ENCODE measurements around the gene VAV2. TPM values are rescaled to one million over a fixed set of nuclear protein-coding genes. Genes with fewer than 3 reads are reported as not detected.

Gene VAV2
- total and polyA plus RNA-seq, 9 of the 15 experiments (the other 6 are each of a cell fraction or from before 2014, with no cell fraction given), result 0.01 to 2.7 (median 1.0) TPM; not detected in 1

DNA sequence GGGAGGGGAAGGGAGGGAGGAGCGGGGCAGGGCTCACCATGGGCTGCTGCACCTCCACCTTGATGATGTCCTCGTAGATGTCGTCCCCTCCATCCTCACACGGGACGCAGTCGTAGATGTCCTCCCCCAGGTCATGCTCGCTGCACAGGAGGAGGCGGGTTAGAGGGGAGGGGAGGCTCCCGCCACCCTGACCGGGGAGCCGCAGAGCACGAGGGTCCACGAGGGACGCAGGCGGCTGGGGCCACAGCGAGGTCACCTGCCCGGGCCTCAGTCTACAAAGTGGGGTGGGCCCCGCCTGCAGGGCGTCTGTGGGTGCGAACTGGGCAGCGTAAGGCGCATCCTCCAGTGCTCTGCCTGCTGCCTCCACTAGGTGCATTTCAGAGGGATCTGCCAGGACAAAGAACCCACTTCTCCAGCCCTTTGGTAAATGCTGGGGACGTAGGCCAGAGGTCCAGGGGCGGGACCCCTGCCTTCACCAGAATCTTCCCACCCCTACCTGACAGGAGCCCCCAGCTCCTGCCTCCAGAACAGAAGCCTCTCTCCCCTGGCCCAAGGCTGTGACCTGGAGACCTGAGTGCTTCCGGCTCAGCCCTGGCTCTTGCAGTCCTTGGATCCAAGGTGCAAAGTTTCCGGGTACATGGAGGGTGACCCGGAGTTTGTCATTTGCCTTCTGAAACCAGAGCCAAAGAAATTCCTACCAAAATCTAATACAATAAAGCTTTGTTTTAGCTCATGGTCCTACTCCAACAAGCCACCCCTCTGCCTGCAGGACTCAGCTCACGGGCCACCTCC, 179.9 kb downstream of the VAV2 start (continued):
- TF ChIP-seq TAF7 (tag; IDR thresholded peaks at IDR 0.05) (no peak), TAF15 (IDR thresholded peaks at IDR 0.05; ENCODE audit: low read depth, low read length) (no peak), ZSCAN32 (CRISPR knock-in tag; IDR thresholded peaks at IDR 0.05) (no peak), RBM17 (IDR thresholded peaks at IDR 0.05; ENCODE audit: borderline replicate concordance, low read depth, low read length) (no peak), CAMTA2 (CRISPR knock-in tag; conservative IDR thresholded peaks at IDR 0.05) (no peak), MYNN (IDR thresholded peaks at IDR 0.05) (no peak), MYNN (CRISPR knock-in tag; IDR thresholded peaks at IDR 0.05) (no peak), CSDE1 (IDR thresholded peaks at IDR 0.05) (no peak)
- TF ChIP-seq, protein P1, sequence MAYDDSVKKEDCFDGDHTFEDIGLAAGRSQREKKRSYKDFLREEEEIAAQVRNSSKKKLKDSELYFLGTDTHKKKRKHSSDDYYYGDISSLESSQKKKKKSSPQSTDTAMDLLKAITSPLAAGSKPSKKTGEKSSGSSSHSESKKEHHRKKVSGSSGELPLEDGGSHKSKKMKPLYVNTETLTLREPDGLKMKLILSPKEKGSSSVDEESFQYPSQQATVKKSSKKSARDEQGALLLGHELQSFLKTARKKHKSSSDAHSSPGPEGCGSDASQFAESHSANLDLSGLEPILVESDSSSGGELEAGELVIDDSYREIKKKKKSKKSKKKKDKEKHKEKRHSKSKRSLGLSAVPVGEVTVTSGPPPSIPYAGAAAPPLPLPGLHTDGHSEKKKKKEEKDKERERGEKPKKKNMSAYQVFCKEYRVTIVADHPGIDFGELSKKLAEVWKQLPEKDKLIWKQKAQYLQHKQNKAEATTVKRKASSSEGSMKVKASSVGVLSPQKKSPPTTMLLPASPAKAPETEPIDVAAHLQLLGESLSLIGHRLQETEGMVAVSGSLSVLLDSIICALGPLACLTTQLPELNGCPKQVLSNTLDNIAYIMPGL (CRISPR knock-in tag; IDR thresholded peaks at IDR 0.05), result no peak
- TF ChIP-seq, protein P2, sequence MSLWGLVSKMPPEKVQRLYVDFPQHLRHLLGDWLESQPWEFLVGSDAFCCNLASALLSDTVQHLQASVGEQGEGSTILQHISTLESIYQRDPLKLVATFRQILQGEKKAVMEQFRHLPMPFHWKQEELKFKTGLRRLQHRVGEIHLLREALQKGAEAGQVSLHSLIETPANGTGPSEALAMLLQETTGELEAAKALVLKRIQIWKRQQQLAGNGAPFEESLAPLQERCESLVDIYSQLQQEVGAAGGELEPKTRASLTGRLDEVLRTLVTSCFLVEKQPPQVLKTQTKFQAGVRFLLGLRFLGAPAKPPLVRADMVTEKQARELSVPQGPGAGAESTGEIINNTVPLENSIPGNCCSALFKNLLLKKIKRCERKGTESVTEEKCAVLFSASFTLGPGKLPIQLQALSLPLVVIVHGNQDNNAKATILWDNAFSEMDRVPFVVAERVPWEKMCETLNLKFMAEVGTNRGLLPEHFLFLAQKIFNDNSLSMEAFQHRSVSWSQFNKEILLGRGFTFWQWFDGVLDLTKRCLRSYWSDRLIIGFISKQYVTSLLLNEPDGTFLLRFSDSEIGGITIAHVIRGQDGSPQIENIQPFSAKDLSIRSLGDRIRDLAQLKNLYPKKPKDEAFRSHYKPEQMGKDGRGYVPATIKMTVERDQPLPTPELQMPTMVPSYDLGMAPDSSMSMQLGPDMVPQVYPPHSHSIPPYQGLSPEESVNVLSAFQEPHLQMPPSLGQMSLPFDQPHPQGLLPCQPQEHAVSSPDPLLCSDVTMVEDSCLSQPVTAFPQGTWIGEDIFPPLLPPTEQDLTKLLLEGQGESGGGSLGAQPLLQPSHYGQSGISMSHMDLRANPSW (CRISPR knock-in tag; IDR thresholded peaks at IDR 0.05), result no peak

All from K562 (cell line).